K562 (cell line): ENCODE data around the gene WDR88. TPM values are rescaled to one million over a fixed set of nuclear protein-coding genes. Genes with fewer than 3 reads are reported as not detected.

Experiments used
- ATF1 ChIP-seq, 2 experiments: fragments of 450-650 bp in 1 of 2; IDR thresholded peaks; 2 replicates each; pipeline ENCODE4 v1.6.1; 2016; ENCODE audit warnings: missing compliant biosample characterization in 1 of 2, missing genetic modification characterization in 1 of 2
- BCLAF1 ChIP-seq, 2 experiments: fragments of 450-650 bp in 1 of 2; IDR thresholded peaks; 2 replicates each; pipeline ENCODE4 v1.6.1; 2011 to 2017; ENCODE audit warnings: low read depth in 2 of 2, antibody characterized with exemption in 1 of 2, borderline replicate concordance in 1 of 2, low read length in 1 of 2, mild to moderate bottlenecking in 1 of 2, mixed read lengths in 1 of 2; ENCODE audit not compliant: control insufficient read depth in 1 of 2
- CCAR2 ChIP-seq: fragments of 200-400 bp; formaldehyde crosslinking; IDR thresholded peaks from 2 replicates; pipeline ENCODE4 v1.6.1; 2017; ENCODE audit warnings: mild to moderate bottlenecking, low read depth, low read length
- CHCHD3 ChIP-seq: fragments of 250-450 bp; sonication (Bioruptor Pico); IDR thresholded peaks from 2 replicates; pipeline ENCODE4 v2.1.2; 2022; ENCODE audit warnings: mild to moderate bottlenecking
- COPS2 ChIP-seq: fragments of 450-650 bp; conservative IDR thresholded peaks from 2 replicates; pipeline ENCODE4 v1.6.1; 2016; ENCODE audit warnings: mild to moderate bottlenecking, moderate library complexity
- CTBP1 ChIP-seq: fragments of 450-650 bp; IDR thresholded peaks from 2 replicates; pipeline ENCODE4 v1.6.1; 2016; ENCODE audit warnings: borderline replicate concordance
- DDX20 ChIP-seq: fragments of 450-650 bp; IDR thresholded peaks from 2 replicates; pipeline ENCODE4 v1.6.1; 2016; ENCODE audit warnings: missing genetic modification characterization, low read depth, mild to moderate bottlenecking, missing compliant biosample characterization, moderate library complexity
- EGR1 ChIP-seq: fragments of 450-650 bp; conservative IDR thresholded peaks from 2 replicates; pipeline ENCODE4 v1.6.1; 2017; ENCODE audit warnings: mild to moderate bottlenecking
- HDGF ChIP-seq: fragments of 450-650 bp; IDR thresholded peaks from 2 replicates; pipeline ENCODE4 v1.6.1; 2016
- HMG20A ChIP-seq: fragments of 450-650 bp; formaldehyde crosslinking; conservative IDR thresholded peaks from 2 replicates; pipeline ENCODE4 v1.4.0; 2020; ENCODE audit warnings: mild to moderate bottlenecking, mixed read lengths
- HNRNPL ChIP-seq: fragments of 200-400 bp; formaldehyde crosslinking; IDR thresholded peaks from 2 replicates; pipeline ENCODE4 v1.6.1; 2017; ENCODE audit warnings: low read depth, mild to moderate bottlenecking, low read length
- KAT2B ChIP-seq: IDR thresholded peaks from one replicate; pipeline ENCODE4 v1.6.1; 2012; ENCODE audit warnings: low read depth, mild to moderate bottlenecking, control low read depth, inconsistent platforms, low read length, moderate library complexity
- KLF16 ChIP-seq: IDR thresholded peaks from 2 replicates; pipeline ENCODE4 v1.6.1; 2016; ENCODE audit warnings: antibody characterized with exemption
- MYBL2 ChIP-seq, 2 experiments: fragments of 450-650 bp in 1 of 2; sonication (generic) in 1 of 2; formaldehyde crosslinking in 1 of 2; IDR thresholded peaks; 2 replicates each; pipeline versions ENCODE4 v1.6.1 to v1.8.1; 2017 to 2022; ENCODE audit warnings: borderline replicate concordance in 1 of 2, inconsistent platforms in 1 of 2, low read depth in 1 of 2, mild to moderate bottlenecking in 1 of 2, missing genetic modification reagents in 1 of 2, moderate library complexity in 1 of 2
- NCOA6 ChIP-seq: fragments of 450-650 bp; IDR thresholded peaks from 2 replicates; pipeline ENCODE4 v1.6.1; 2017; ENCODE audit warnings: mild to moderate bottlenecking
- PURB ChIP-seq: sonication (generic); formaldehyde crosslinking; IDR thresholded peaks from 2 replicates; pipeline ENCODE4 v1.9.0; 2021; ENCODE audit warnings: low read depth, mild to moderate bottlenecking, missing genetic modification reagents
- SREBF1 ChIP-seq: fragments of 150-350 bp; IDR thresholded peaks from 2 replicates; pipeline ENCODE4 v1.6.1; 2014; ENCODE audit warnings: antibody characterized with exemption, low read depth, low read length, borderline replicate concordance
- SRSF1 ChIP-seq: fragments of 200-400 bp; formaldehyde crosslinking; IDR thresholded peaks from 2 replicates; pipeline ENCODE4 v1.6.1; 2017; ENCODE audit warnings: mild to moderate bottlenecking, low read depth, low read length, moderate library complexity
- TCF7 ChIP-seq: sonication (generic); IDR thresholded peaks from 2 replicates; pipeline ENCODE4 v1.6.1; 2016; ENCODE audit warnings: antibody characterized with exemption, borderline replicate concordance
- XRCC3 ChIP-seq: fragments of 450-650 bp; IDR thresholded peaks from 2 replicates; pipeline ENCODE4 v1.6.1; 2017; ENCODE audit warnings: mild to moderate bottlenecking, moderate library complexity
- ZNF124 ChIP-seq: sonication (generic); formaldehyde crosslinking; IDR thresholded peaks from 2 replicates; pipeline ENCODE4 v1.8.1; 2022; ENCODE audit warnings: missing genetic modification reagents
- ZNF140 ChIP-seq: fragments of 250-450 bp; sonication (Bioruptor Pico); IDR thresholded peaks from 2 replicates; pipeline ENCODE4 v1.8.0; 2021; ENCODE audit warnings: moderate library complexity, mild to moderate bottlenecking, inconsistent platforms
- polyA plus RNA-seq, 8 experiments: library from polyadenylated mRNA; depleted of rRNA in 4 of 8; stranded (reverse) in 5 of 8; unstranded in 3 of 8; fragments of >200 nt; fragmentation: Nextera tagmentation in 2 of 8; fragmentation: Illumina TruSeq in 1 of 8; extraction: Ambion mirVana in 2 of 8; extraction: Trizol in 1 of 8; gene quantifications; 2 replicates each; pipeline versions ENCODE4 v1.2.1 to v1.2.3, GENCODE V29; 2011 to 2014; ENCODE audit warnings: inconsistent platforms in 1 of 8, missing spikeins in 1 of 8
- total RNA-seq, 7 experiments: library from RNA; depleted of rRNA in 6 of 7; stranded (reverse); fragments of >200 nt in 6 of 7; fragmentation: Illumina TruSeq in 2 of 7; extraction: Trizol in 2 of 7; gene quantifications; 2 replicates each; pipeline versions ENCODE4 v1.2.1 to v1.2.3, GENCODE V29; 2011 to 2021; ENCODE audit warnings: low replicate concordance in 1 of 7
- TF ChIP-seq, protein P1 (sequence below): IDR thresholded peaks from 3 replicates; pipeline ENCODE4 v1.6.1; 2011; ENCODE audit warnings: borderline replicate concordance, mild to moderate bottlenecking; ENCODE audit not compliant: insufficient read length, insufficient read depth
- TF ChIP-seq, protein P2 (sequence below): sonication (generic); formaldehyde crosslinking; IDR thresholded peaks from 2 replicates; pipeline ENCODE4 v1.8.1; 2023; ENCODE audit warnings: mild to moderate bottlenecking, missing genetic modification reagents

Gene WDR88
- total and polyA plus RNA-seq, 9 of the 15 experiments (the other 6 are each of a cell fraction or from before 2014, with no cell fraction given), result 0.03 to 0.04 TPM; not detected in 7

DNA sequence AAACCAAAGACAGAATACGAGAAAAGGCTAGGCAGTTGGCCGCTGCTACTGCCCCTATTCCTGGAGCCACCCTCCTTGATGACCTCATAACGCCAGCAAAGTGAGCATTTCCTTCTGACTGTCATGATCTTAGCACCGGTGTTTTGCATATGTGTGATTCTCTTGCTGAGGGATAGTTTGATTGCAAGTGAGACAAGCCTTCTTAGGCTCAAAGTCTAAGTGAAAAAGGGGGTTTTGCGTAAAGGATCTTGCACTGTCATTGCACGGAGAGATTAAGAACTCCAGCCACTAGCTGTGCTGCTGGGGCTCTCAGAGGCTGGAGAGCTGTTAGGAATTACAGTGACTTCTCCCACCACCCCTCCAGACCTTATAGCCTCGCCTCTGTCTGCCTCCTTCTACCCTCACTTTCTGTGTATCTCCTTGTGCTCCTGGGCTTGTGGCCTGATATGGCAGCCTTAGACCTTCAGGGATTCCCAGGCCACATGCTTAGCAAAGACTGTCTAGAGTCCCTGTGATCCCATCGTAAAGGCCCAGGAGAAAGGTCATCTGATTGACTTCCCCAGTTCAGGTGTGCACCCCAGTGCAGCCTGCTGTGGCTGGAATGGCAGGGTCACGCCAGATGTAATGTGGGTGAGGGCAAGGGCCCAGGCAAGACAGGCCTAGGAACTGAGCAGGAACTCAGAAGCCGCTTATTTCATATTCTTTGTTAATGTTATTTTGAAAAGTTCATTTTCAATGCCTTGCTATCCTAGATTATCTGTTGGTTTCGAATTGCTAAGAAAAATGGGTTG lies 38.3 kb upstream of the WDR88 start (continued):
- no peak for TF ChIP-seq BCLAF1 (IDR thresholded peaks at IDR 0.05; ENCODE audit: borderline replicate concordance in 1 of 2, control insufficient read depth in 1 of 2, low read depth in 2 of 2, low read length in 1 of 2)
- no peak for TF ChIP-seq ZNF124 (CRISPR knock-in tag)
- no peak for TF ChIP-seq CCAR2
- no peak for TF ChIP-seq MYBL2 (IDR thresholded peaks at IDR 0.05; ENCODE audit: low read depth)
- no peak for TF ChIP-seq MYBL2 (CRISPR knock-in tag; IDR thresholded peaks at IDR 0.05; ENCODE audit: borderline replicate concordance)
- TF ChIP-seq CTBP1, result peak; percentile 10; the same call in 1 of the 2 replicates
- no peak for TF ChIP-seq KAT2B
- TF ChIP-seq HMG20A (CRISPR knock-in tag), result no peak
- no peak for TF ChIP-seq SRSF1
- TF ChIP-seq, protein P1, sequence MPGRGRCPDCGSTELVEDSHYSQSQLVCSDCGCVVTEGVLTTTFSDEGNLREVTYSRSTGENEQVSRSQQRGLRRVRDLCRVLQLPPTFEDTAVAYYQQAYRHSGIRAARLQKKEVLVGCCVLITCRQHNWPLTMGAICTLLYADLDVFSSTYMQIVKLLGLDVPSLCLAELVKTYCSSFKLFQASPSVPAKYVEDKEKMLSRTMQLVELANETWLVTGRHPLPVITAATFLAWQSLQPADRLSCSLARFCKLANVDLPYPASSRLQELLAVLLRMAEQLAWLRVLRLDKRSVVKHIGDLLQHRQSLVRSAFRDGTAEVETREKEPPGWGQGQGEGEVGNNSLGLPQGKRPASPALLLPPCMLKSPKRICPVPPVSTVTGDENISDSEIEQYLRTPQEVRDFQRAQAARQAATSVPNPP, result no peak
- no peak for TF ChIP-seq HDGF
- no peak for TF ChIP-seq CHCHD3 (CRISPR knock-in tag)
- TF ChIP-seq EGR1, result no peak
- TF ChIP-seq, protein P2, sequence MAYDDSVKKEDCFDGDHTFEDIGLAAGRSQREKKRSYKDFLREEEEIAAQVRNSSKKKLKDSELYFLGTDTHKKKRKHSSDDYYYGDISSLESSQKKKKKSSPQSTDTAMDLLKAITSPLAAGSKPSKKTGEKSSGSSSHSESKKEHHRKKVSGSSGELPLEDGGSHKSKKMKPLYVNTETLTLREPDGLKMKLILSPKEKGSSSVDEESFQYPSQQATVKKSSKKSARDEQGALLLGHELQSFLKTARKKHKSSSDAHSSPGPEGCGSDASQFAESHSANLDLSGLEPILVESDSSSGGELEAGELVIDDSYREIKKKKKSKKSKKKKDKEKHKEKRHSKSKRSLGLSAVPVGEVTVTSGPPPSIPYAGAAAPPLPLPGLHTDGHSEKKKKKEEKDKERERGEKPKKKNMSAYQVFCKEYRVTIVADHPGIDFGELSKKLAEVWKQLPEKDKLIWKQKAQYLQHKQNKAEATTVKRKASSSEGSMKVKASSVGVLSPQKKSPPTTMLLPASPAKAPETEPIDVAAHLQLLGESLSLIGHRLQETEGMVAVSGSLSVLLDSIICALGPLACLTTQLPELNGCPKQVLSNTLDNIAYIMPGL (CRISPR knock-in tag), result no peak
- no peak for TF ChIP-seq COPS2
- TF ChIP-seq PURB (CRISPR knock-in tag), result no peak
- no peak for TF ChIP-seq DDX20
- TF ChIP-seq SREBF1, result no peak
- TF ChIP-seq HNRNPL, result no peak
- TF ChIP-seq KLF16, result no peak
- TF ChIP-seq XRCC3, result no peak
- TF ChIP-seq NCOA6, result no peak
- no peak for TF ChIP-seq ZNF140 (CRISPR knock-in tag)
- TF ChIP-seq ATF1 (CRISPR knock-in tag; IDR thresholded peaks at IDR 0.05), result no peak
- TF ChIP-seq ATF1 (tag; IDR thresholded peaks at IDR 0.05), result peak; percentile 64
- no peak for TF ChIP-seq TCF7
